Activated CD4-positive, alpha-beta T cell treated with anti-CD3 and anti-CD28 coated beads, Interleukin-2, Interleukin-6, amounts not matched to agents 100 ng/mL and 50 ng/mL, durations not matched to agents 16 hours and 8 hours (primary cell): ENCODE results near the gene MFN2.

ENCODE experiments used
- DNase-seq: peaks from one replicate; pipeline ENCODE4 v3.0.0-alpha.2; 2020

Gene MFN2

GRCh38 chr1:11960715-11961114, 19.5 kb upstream of the MFN2 start:
- DNase-seq: no peak

GRCh38 chr1:11961230-11961629, 19.0 kb upstream of the MFN2 start:
- no peak for DNase-seq

GRCh38 chr1:11963622-11964021, 16.6 kb upstream of the MFN2 start:
- DNase-seq: no peak

GRCh38 chr1:11964656-11965055, 15.6 kb upstream of the MFN2 start:
- no peak for DNase-seq

- no peak for DNase-seq
These were observed 13.2 kb upstream of the MFN2 start for GRCh38 chr1:11967028-11967547.

GRCh38 chr1:11970441-11971185, 9.6 kb upstream of the MFN2 start:
- no peak for DNase-seq

GRCh38 chr1:11977625-11978024, 2.6 kb upstream of the MFN2 start:
- no peak for DNase-seq

- DNase-seq: no peak
These were observed 1.9 kb upstream of the MFN2 start for GRCh38 chr1:11978301-11978700.

- no peak for DNase-seq
These were observed 1.0 kb upstream of the MFN2 start for GRCh38 chr1:11979028-11979850.

- no peak for DNase-seq
These were observed 380 bp downstream of the MFN2 start for GRCh38 chr1:11980676-11980972.

- DNase-seq: no peak
These were observed 1.2 kb downstream of the MFN2 start for GRCh38 chr1:11981378-11982009.

- peak; percentile 22 for DNase-seq
These were observed 1.8 kb downstream of the MFN2 start for GRCh38 chr1:11982010-11982392.

GRCh38 chr1:11984121-11984520, 3.9 kb downstream of the MFN2 start:
- no peak for DNase-seq

GRCh38 chr1:11984576-11984975, 4.3 kb downstream of the MFN2 start:
- DNase-seq: no peak

GRCh38 chr1:11985171-11985570, 4.9 kb downstream of the MFN2 start:
- no peak for DNase-seq

GRCh38 chr1:11985851-11986250, 5.6 kb downstream of the MFN2 start:
- DNase-seq: no peak

GRCh38 chr1:11989669-11990068, 9.4 kb downstream of the MFN2 start:
- DNase-seq: no peak

GRCh38 chr1:11990303-11991032, 10.2 kb downstream of the MFN2 start:
- DNase-seq: no peak

GRCh38 chr1:11991969-11992676, 11.9 kb downstream of the MFN2 start:
- no peak for DNase-seq

- no peak for DNase-seq
These were observed 17.0 kb downstream of the MFN2 start for GRCh38 chr1:11997081-11997850.

GRCh38 chr1:11998636-11999035, 18.4 kb downstream of the MFN2 start:
- no peak for DNase-seq

GRCh38 chr1:11999236-11999635, 19.0 kb downstream of the MFN2 start:
- no peak for DNase-seq
